Measurements from ENCODE around the gene RAMP2.
"Not testable (repeated sequence)": the region's sequence is repeated elsewhere in the genome, so short reads cannot be mapped to it uniquely, and the experiment has no call there.

RAMP2 gene

GRCh38 chr17:42760652-42761581 is at the start of gene RAMP2:
TSS of gene RAMP2 (plus strand) at chr17:42761227. CDS start at chr17:42761262, 35 bp downstream.
- in situ Hi-C loops (cut with MboI; ENCODE audit: low sequenced_read_pairs): no loop called here

- in situ Hi-C loops (cut with MboI; ENCODE audit: low sequenced_read_pairs): no loop called here
Measured at GRCh38 chr17:42720996-42721583, 39.9 kb upstream of the RAMP2 start.

- in situ Hi-C loops (cut with MboI; ENCODE audit: low sequenced_read_pairs): no loop called here
Measured at GRCh38 chr17:42723636-42724035, 37.4 kb upstream of the RAMP2 start.

GRCh38 chr17:42725143-42725542 is 35.9 kb upstream of the RAMP2 start:
- in situ Hi-C loops (cut with MboI; ENCODE audit: low sequenced_read_pairs): no loop called here

GRCh38 chr17:42740699-42741098 is 20.3 kb upstream of the RAMP2 start:
- in situ Hi-C loops (cut with MboI; ENCODE audit: low sequenced_read_pairs): no loop called here

GRCh38 chr17:42742916-42743315 is 18.1 kb upstream of the RAMP2 start:
- in situ Hi-C loops (cut with MboI; ENCODE audit: low sequenced_read_pairs): not testable (repeated sequence)

GRCh38 chr17:42743595-42744282 is 17.3 kb upstream of the RAMP2 start:
- in situ Hi-C loops (cut with MboI; ENCODE audit: low sequenced_read_pairs): no loop called here

GRCh38 chr17:42744283-42744805 is 16.7 kb upstream of the RAMP2 start:
- in situ Hi-C loops (cut with MboI; ENCODE audit: low sequenced_read_pairs): no loop called here

- in situ Hi-C loops (cut with MboI; ENCODE audit: low sequenced_read_pairs): no loop called here
Measured at GRCh38 chr17:42744806-42745617, 16.0 kb upstream of the RAMP2 start, which contains the start of gene EZH1. TSS of gene EZH1 (minus strand) at chr17:42745040. CDS start at chr17:42728941, 16,099 bp downstream.

- in situ Hi-C loops (cut with MboI; ENCODE audit: low sequenced_read_pairs): no loop called here
Measured at GRCh38 chr17:42748202-42748907, 12.7 kb upstream of the RAMP2 start.

- in situ Hi-C loops (cut with MboI; ENCODE audit: low sequenced_read_pairs): no loop called here
Measured at GRCh38 chr17:42748908-42749798, 11.9 kb upstream of the RAMP2 start.

GRCh38 chr17:42750739-42751344 is 10.2 kb upstream of the RAMP2 start:
- in situ Hi-C loops (cut with MboI; ENCODE audit: low sequenced_read_pairs): no loop called here

GRCh38 chr17:42751628-42752027 is 9.4 kb upstream of the RAMP2 start:
- in situ Hi-C loops (cut with MboI; ENCODE audit: low sequenced_read_pairs): no loop called here

GRCh38 chr17:42754782-42755181 is 6.2 kb upstream of the RAMP2 start:
- in situ Hi-C loops (cut with MboI; ENCODE audit: low sequenced_read_pairs): no loop called here

GRCh38 chr17:42759982-42760651 is 910 bp upstream of the RAMP2 start:
- in situ Hi-C loops (cut with MboI; ENCODE audit: low sequenced_read_pairs): no loop called here

- in situ Hi-C loops (cut with MboI; ENCODE audit: low sequenced_read_pairs): no loop called here
Measured at GRCh38 chr17:42761638-42762037, 611 bp downstream of the RAMP2 start.

- in situ Hi-C loops (cut with MboI; ENCODE audit: low sequenced_read_pairs): no loop called here
Measured at GRCh38 chr17:42766124-42766523, 5.1 kb downstream of the RAMP2 start.

GRCh38 chr17:42767512-42767911 is 6.5 kb downstream of the RAMP2 start:
- in situ Hi-C loops (cut with MboI; ENCODE audit: low sequenced_read_pairs): no loop called here
